Fibroblast of pulmonary artery (primary cell): ENCODE data around the gene CD81.

ENCODE experiments used
- DNase-seq: peaks from one replicate; pipeline ENCODE4 v3.0.0-alpha.2; 2010; ENCODE audit warnings: low read depth
- H3K4me3 ChIP-seq: replicated peaks from 2 replicates; pipeline ENCODE4 v1.5.1; 2011; ENCODE audit warnings: low read depth, mild to moderate bottlenecking, control low read depth, low read length, moderate library complexity
- CTCF ChIP-seq: IDR thresholded peaks from 2 replicates; pipeline ENCODE4 v1.5.1; 2011; ENCODE audit warnings: mild to moderate bottlenecking, control low read depth, low read length, inconsistent platforms; ENCODE audit errors: missing control alignments

Gene CD81

GRCh38 chr11:2369320-2369719 is 7.8 kb upstream of the CD81 start:
- H3K4me3 ChIP-seq: no peak overlapping the region
- TF ChIP-seq CTCF: no peak
- DNase-seq: no peak

GRCh38 chr11:2369896-2370295 is 7.2 kb upstream of the CD81 start:
- no peak for TF ChIP-seq CTCF
- no peak for DNase-seq

GRCh38 chr11:2374456-2375201 is 2.5 kb upstream of the CD81 start:
- no peak overlapping the region for H3K4me3 ChIP-seq
- no peak for DNase-seq
- no peak for TF ChIP-seq CTCF

More at GRCh38 chr11:2369896-2370295, 7.2 kb upstream of the CD81 start:
- H3K4me3 ChIP-seq: no peak overlapping the region

DNA sequence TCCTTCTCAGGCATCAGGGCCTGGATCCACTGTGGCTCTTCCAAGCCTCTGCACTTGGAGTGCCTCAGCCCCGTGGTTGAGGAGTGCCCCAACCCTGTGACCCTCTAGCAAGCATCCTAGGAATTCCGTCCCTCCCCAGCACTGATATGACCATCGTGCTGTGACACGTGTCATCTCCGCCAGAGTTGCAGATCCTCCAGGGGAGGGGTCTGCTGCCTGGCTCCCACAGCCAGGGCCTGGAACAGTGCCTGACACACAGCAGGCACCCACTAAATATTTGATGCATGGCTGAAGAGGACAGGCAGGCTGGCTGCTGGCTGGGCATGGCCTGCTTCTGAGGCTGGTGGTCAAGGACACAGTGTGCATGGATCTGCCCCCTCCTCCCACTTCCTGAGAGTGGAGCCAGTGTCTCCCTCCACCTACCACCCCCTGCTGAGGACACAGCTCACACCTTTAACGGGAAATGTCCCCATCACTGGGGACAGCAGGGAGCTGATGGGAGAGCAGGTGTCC is 1.7 kb upstream of the CD81 start:
- no peak for DNase-seq
- no peak overlapping the region for H3K4me3 ChIP-seq
- TF ChIP-seq CTCF: no peak

- no peak for TF ChIP-seq CTCF
- DNase-seq: no peak
- no peak overlapping the region for H3K4me3 ChIP-seq
These were observed 1.1 kb upstream of the CD81 start for GRCh38 chr11:2375964-2376551.

- peak; percentile 25 for DNase-seq
- peak overlapping the region; percentile 93 for H3K4me3 ChIP-seq
- TF ChIP-seq CTCF: no peak
These were observed 667 bp downstream of the CD81 start for GRCh38 chr11:2377511-2378443.
